Stimulated activated CD4-positive, alpha-beta T cell treated with anti-CD3 and anti-CD28 coated beads, Interleukin-15, amount 100 ng/mL, for 48 hours (primary cell): ENCODE results near the gene MFAP3.
"Not testable (repeated sequence)": the region's sequence is repeated elsewhere in the genome, so short reads cannot be mapped to it uniquely, and the experiment has no call there.

Experiments used
- DNase-seq, 2 donors: peaks; one replicate each; pipeline ENCODE4 v3.0.0-alpha.2; 2020; ENCODE audit warnings: low read depth in 2 of 2

Gene MFAP3

DNA sequence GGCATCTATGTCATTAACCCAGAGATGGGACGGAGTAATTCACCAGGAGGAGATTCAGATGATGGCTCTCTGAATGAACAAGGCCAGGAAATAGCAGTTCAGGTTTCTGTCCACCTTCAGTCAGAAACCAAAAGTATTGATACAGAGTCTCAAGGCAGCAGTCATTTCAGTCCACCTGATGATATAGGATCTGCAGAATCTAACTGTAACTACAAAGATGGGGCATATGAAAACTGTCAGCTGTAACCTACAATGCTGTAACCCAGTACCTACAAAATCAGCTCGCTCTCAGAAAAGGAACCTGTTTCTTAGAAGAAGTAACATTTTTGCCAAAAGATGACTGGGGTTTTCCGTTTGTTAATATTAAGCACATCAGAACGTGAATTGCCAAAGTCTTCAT lies 14.7 kb downstream of the MFAP3 start:
- DNase-seq: no peak

DNA sequence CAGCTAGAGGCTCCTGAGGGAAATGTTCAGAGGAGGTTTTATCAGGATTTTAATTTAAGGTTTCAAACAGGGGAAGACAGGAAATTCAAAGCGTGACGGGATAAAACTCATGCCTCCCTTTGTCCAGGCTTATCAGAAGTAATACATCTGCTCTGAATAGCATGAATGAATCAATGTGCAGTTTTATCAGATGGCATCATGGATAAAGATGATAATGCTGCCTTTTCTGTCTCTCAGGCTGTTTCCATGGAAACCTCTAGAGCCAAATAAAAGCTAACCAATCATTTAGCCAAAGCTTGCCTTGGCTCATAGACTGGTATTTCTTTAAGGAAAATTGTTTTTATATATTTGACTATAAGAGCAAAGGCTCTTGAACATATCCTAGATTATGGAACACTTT lies 16.4 kb downstream of the MFAP3 start:
- no peak for DNase-seq

DNA sequence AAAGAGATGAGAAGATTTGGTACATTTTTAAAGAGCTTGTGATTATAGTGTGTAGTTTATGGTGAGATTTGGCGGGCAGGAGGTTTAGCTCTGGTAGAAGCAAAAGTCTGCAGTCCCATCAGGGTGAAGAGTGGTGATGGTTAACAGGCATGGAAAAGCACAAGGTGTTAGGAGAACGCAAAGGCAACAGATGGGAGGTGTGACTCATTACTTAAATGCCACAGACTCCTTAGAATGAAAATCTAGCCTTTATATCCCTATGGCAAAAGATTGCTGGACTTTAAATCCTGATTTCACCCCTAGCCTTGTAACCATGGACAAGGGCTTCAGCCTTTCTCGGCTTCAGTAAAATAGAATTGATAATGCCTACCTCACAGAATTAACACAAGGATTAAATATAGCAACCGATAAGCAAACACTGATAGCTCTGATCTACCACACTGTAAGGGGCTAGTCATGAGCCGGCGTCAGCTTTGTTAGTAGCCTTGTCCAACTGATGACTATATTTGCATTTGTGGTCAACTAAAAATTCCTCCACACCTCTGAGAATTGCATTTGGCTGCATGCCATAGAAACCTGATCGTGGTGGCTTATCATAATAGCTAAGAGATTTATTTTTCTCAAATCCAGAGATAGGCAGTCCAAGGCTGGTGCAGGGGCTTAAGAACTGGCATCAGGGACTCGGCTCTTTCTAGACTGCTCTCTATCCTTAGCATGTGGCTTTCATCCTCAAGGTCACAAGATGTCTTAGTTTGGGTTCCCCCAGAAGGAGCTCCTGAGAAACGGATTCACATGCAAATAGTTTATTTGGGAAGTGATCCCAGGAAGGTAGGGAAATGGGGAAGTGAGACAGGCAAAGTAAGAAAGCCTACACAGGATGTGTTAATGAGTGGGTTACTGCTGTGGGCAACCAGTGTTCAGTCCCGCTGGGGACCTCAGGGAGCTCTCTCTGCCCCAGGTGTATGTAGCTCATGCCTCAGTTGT lies 19.6 kb downstream of the MFAP3 start:
- DNase-seq: no peak

DNA sequence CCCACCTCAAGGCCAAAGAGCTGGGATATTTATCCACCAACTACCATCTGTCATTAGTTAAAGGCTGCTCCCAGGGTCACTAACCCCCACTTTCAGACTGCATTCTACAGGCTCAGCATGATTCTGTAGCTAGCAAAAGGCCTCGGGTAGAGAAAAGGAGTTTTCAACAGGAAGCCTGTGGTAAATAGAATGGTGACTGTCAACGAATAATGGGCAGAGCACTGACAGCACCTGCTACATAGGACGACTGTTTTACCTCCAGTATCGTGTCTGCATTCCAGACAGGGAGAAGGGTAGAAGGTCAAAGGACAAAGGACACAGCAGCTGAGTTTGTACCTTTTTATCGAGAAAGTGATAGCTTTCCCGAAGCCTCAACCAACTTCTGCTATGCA lies 20.3 kb downstream of the MFAP3 start:
- DNase-seq: no peak

DNA sequence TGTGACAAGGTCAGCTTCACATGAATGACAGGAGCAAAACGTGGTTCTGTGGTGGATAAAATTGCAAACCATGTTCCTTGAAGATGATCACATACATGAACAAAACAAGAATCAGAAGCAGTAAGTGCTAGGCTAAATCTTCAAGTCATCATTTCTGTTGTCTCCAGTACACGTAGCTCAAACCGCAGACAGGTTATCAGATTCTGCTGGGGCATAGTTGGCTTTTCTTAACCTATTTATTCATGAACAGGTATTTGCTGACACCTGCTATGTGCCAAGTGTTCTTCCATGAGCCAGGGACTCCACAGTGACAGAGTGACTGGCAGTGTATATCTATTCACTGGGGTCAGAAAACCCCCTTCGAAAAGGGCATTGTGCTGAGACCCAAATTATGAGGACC lies 20.8 kb downstream of the MFAP3 start:
- no peak for DNase-seq

DNA sequence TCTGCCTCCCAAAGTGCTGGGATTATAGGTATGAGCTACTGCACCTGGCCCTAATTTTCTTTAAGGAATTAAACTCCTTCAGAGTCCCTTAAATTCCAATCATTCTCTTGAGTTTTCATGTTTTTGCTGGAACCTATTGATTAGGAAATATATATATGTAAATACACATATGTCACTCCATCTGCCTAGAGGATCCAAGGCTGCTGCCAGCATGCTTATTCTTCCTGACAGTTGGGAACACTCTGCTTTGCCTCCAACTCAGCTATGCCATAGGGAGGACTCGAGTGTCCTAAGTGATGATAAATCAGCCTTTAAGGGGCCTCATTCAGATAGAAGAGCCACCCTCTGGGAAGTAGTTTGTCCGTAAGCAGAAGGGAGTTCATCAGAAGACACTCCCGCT lies 21.8 kb downstream of the MFAP3 start:
- DNase-seq: no peak

DNA sequence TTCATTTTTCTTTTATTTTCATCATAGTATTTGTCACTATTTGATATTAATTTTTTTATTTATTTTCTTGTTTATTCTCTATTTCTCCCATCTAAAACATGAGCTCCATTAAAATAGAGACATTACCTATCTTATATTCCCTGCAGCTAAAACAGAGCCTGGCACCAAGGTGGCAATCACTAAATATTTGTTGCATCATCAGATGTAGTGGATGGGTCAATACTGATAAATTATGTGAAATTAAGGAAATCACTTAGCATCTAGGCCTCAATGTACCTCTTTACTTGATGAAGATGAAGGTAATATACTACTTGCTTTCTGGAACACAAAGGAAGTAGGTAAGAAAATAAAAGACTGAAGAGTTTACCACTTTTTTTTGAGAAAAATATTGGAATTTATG lies 24.6 kb downstream of the MFAP3 start:
- DNase-seq: no peak

DNA sequence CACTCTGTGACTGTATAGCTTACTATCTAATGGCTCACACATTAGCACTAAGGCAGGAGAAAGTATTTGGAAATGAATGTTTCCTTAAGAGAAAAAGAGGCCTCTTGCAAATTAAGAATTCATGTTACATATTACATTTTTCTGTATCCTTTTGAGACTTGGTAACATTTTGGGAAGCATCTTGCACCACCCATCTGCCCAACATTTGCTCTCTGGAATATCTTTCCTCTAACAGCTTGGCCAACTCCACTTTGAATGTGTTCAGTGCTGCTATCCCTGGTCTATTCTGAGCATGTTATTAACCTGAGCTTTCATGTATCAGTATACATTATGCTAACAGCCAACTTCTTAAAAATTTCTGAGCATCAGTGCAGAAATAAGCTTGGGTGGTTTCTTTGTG lies 27.2 kb downstream of the MFAP3 start:
- no peak for DNase-seq

DNA sequence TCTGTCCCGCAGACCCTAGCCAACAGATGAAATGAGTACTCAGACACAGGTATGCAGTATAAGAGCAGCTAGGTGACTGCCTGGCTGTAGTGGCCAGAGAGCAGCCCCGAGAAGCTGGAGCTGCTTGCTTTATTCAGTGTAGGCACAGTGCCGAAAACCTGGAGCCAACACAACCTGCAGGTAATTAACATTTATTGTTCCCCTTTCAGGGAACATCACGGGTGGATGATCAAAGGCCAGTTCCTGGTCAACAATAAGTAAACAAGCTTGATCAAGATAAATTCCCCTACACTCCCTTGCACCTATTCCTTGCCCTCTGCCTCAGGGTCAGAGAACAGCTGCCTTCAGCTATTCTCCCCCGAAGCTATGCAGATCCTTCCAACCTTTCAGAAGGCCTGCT lies 31.1 kb downstream of the MFAP3 start:
- not testable (repeated sequence) for DNase-seq

DNA sequence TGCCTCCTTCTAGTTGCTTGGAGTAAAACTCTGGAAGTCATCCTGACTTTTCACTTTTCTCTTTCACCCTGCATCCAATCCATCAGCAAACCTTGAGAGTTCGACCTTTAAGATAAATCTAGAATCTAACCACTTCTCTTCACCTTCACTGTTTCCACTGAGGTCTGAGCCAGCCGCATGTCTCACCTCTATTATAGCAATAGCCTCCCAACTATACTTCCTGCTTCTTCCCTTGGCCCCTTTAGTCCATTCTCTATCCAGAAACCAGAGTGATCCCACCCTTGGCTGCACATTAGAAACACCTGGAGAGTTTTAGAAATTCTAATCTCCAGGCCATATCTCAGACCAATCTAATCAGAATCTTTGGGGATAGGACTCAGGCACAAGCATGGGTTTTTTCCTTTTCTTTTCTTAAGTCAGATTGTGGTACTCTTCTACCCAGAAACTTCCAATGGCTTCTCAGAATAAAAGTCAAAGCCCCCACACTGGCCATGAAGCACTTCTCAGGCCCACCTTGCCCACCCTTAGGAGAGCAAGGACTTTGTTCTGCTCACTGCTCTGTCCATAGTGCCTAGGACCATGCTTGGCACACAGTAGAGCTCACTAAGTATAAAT lies 33.1 kb downstream of the MFAP3 start:
- no peak for DNase-seq

DNA sequence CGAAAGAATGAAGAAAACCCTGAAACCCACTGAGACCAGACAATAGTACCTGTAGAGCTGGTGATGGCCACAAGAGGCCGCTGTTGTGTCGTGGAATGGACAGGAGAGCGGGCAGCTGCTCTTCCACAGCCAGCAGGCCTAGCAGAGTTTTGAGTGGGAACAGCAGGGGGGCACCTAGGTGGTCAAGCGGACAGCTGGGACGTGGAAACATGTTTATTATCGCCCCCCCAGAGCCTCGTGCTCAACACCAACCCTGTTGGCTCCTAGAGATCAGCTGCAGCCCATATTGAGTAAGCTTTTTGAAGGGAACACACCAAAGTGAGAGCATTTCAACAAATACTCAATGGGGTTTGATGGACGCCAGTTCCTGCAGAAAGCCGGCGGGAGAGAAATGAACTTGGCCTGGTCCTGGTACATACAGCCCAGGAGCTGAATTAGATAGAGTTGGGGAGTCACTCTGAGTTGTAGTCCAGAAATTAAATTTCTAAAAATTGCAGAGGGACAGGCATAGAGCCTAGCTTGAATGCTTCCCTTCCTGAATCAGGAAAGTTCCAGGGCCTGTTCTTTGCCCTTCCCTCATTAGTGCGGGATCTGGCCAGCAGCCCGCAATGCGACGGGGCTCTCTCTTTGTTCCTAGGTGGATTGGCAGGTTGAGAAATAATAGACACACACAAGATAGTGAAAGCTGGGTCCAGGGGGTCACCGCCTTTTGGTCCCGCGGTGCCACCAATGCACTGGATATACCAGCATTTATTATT lies 33.8 kb downstream of the MFAP3 start:
- peak; percentile 68 to 82 for DNase-seq

DNA sequence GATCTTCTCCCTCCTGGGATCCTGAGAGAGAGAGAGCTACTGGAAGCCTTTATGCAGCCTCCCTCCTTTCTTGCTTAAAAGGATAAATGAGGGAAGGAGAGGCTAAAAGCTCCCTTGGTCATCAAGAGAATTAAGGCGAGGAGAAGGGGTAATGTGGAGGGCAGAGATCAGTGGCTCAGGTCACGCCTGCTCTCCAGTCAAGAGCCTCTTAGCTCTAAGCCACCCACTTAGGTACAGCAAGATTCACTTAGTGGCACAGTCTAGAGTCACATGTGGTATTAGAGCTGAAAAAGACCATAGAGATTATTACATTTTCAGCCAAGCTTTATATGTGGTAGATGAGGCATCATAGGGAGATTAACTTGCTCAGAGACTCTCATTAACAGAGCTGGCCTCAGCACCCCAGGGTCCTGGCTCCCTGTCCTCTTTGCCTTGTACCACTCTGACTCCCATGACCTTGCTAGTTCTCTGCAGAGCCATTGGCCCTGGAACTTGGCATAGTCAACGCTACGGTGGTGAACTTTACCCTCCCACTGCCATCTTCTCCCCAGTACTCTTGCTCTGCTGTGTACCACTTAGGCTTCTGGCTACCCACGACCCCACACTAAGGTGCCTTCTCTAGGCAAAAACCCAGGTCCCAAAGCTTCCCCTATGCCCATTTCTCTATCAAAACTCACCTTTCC lies 37.6 kb downstream of the MFAP3 start:
- no peak for DNase-seq

DNA sequence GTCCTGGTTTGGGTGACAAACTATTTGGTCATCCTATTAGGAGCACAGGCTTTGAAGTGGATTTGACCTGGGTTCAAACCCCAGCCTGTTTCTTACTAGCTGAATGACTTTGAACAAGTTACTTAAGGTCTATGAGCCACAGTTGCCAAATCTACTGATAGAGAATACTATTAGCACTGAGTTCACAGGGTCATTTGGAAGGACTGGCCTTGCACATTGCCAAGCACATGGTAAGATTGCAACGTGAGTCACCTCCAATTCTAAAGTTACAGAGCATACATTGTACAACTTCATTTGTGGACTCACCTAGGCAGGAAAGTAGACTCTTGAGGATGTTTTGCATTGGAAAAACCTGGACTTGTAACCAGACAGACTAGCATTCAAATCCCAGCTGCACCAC lies 38.9 kb downstream of the MFAP3 start:
- no peak for DNase-seq

DNA sequence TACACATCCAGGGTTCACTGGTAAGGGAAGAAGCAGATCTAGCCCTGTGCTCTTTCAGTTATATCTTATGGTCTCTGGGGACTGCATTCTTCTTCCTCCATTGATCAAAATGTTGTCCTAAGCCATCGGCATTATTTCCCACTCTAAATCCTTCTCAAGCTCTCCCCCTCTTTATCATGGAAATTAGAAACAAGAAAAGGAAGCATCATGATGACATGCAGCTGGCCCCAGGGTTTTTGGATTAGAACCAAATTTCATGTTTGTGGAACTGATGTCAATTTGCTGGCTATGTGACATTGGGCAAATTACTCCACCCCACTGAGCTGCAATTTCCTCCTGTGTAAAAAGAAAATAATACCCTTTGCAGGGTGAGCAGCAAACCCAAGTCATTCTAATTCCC lies 39.5 kb downstream of the MFAP3 start:
- no peak for DNase-seq

DNA sequence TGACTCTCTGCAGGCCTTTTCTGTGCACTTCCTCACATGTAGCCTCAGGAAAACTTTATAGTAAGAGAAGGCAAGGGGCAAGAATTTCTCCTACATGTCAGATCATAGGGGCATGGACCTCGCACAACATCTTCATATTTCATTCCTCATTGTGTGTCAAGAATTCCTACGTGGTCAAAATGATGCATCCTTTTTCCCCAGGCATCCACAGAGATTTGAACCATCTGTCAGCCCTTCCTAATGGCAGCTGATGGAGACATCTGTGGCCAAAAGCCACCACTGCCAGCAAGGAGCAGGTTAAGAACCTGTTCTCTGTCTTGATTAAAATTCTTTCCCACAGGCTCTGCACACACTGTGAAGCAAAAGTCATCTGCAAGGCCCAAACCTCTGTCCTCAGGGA lies 42.5 kb downstream of the MFAP3 start:
- DNase-seq: no peak

DNA sequence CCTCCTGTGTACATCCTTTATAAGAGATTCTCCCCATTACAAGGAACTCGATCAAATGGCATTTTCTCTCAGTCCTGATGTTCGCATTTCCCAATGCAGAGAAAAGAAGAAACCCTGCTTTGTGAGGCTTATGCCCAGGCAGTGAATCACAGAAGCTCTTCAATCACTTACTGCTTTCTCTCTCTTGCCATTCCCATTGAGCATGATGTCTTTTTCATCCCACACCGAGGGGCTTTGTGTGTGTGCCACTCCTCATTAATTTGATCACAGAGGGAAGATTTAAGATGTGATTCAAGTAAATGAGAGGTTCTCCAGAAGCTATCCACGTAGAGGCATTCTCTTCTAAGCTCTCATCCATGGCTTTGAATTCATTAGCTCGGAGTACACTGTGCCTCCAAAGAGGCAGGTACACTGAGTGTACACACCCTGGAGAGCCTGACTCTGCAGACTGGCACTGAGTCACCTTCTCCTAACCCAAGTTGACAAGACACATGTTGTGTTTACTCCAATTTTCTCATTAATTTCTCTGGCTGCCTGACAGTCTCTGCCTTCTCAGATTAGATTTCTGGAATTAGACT lies 45.4 kb downstream of the MFAP3 start:
- no peak for DNase-seq

DNA sequence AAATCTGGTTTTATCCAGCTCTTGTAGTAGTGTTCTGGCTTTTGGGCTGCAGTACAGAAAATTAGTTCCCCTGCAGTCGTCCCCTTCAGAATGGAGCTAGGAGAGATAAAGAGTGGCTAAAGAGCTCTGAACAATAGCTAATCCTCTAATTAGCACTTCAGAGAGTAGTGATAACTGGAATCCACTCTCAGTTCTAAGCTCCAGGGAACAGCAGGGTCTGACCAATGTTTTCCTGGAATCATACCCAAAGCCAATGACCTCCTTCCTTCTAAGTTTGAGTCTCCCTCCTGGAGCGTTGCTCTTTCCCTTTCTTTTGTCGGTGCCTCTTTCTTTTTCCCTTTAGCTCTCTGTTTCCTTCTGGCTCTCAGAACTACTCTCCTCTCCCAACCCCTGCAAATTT lies 47.4 kb downstream of the MFAP3 start:
- no peak for DNase-seq

DNA sequence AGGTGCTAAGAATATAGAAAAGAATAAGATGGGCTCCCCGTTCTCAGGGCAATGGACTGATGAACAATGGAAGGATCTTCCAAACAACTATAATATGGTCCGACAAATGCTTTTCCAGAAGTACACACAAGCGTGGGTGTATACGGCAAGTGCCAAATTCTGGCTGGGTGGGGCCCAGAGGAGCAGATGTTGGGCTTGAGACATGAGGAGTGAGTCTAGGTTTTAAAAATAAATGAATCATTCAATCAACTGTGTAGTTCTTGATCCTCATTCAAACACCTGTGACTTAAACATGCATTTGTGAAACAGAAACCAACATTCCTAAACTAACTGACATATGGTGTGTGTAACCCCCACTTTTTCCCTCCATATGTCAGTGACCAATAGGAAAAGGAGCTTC lies 47.9 kb downstream of the MFAP3 start:
- no peak for DNase-seq

DNA sequence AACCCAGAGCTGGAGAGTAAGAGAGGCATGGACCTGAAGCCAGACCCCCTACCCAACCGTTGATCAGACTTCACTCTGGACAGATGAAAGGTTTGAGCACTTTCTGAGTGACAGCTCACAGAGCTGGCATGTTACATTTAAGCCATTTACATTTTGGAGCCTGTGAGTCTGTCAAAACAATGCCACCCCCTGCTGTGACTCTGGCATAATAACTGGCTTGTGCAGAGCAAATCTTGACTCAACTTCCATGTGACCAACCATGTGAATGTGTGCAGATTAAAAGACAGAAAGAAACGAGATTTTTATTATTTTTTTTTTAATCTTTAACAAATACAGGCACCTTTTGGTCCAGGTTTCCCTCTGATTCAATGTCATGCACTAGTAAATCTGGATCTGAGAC lies 48.5 kb downstream of the MFAP3 start:
- no peak for DNase-seq

DNA sequence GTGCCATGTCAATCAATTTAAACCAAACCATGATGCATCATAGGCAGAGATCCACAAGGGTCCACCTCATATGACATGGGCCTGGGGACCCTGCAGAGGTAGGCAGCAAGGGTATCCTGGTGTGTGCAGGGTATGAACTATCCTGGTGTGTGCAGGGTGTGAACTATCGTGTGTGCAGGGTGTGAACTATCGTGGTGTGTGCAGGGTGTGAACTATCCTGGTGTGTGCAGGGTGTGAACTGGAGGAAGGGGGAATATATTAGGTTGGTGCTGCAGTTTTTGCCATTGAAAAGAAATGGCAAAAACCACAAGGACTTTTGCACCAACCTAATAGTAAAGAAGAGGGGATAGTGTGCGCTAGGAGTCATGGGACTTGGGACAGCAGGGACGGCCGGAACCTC lies 50.0 kb downstream of the MFAP3 start:
- no peak for DNase-seq

DNA sequence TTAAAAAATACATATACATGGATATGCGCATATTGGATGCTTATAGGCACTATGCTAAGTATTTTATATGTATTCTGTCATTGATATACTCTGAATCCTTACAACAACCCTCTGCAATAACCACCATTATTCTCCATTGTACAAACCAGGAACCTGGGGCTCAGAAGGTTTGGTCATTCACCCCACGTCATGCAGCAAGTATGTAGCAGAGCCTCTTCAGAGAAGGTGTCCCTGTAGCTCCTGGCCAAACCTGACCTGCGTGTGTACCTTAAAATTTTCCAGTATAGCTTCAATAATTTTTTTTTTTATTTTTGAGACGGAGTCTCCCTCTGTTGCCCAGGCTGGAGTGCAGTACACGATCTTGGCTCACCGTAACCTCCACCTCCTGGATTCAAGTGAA lies 51.9 kb downstream of the MFAP3 start:
- no peak for DNase-seq
